SU-DHL-6 (cell line): Measurements from ENCODE around the gene OR2T10.
"Not testable (repeated sequence)": the region's sequence is repeated elsewhere in the genome, so short reads cannot be mapped to it uniquely, and the experiment has no call there.

Experiments
- H2AFZ ChIP-seq: fragments of 200-600 bp; sonication (generic); 2 replicates; pipeline ENCODE4 v1.6.1; 2014; ENCODE audit warnings: low read depth, mild to moderate bottlenecking, moderate library complexity, mixed read lengths, antibody characterized with exemption, low read length; ENCODE audit not compliant: severe bottlenecking
- H3F3A ChIP-seq: fragments of 200-600 bp; shearing (Covaris generic); 2 replicates; pipeline ENCODE4 v1.6.0; 2016; ENCODE audit warnings: antibody characterized with exemption, mild to moderate bottlenecking; ENCODE audit not compliant: insufficient read depth
- H3K27ac ChIP-seq: fragments of 200-600 bp; sonication (generic); 2 replicates; pipeline ENCODE4 v1.5.1; 2016; ENCODE audit warnings: low read depth, mild to moderate bottlenecking, low read length, moderate library complexity, mixed read lengths
- H3K27me3 ChIP-seq: fragments of 200-600 bp; sonication (generic), shearing (Covaris generic); 2 replicates; pipeline ENCODE4 v1.6.0; 2014; ENCODE audit warnings: mild to moderate bottlenecking, low read length
- H3K36me3 ChIP-seq: fragments of 200-600 bp; sonication (generic); 2 replicates; pipeline ENCODE4 v1.6.1; 2014; ENCODE audit warnings: mild to moderate bottlenecking, low read length, mixed read lengths
- H3K4me2 ChIP-seq: fragments of 300-600, 200-600 bp; shearing (Covaris generic), sonication (generic); 2 replicates; pipeline ENCODE4 v1.6.0; 2014; ENCODE audit warnings: low read length, low read depth, mild to moderate bottlenecking; ENCODE audit not compliant: poor library complexity, severe bottlenecking
- H3K4me3 ChIP-seq: fragments of 200-600 bp; sonication (generic); 2 replicates; pipeline ENCODE4 v1.5.1; 2014; ENCODE audit warnings: antibody characterized with exemption, low read length, mild to moderate bottlenecking, mixed read lengths; ENCODE audit not compliant: insufficient read depth, poor library complexity, severe bottlenecking
- H3K79me2 ChIP-seq: fragments of 200-600 bp; sonication (generic); 2 replicates; pipeline ENCODE4 v1.6.1; 2014; ENCODE audit warnings: mild to moderate bottlenecking, low read length, moderate library complexity; ENCODE audit not compliant: insufficient read depth
- H3K9ac ChIP-seq: fragments of 200-600 bp; sonication (generic); 2 replicates; pipeline ENCODE4 v1.7.0; 2014; ENCODE audit warnings: mild to moderate bottlenecking, low read length
- H3K9me2 ChIP-seq: fragments of 200-600 bp; sonication (generic); replicated peaks from 2 replicates; pipeline ENCODE4 v1.6.1; 2014; ENCODE audit warnings: low read length; ENCODE audit not compliant: insufficient read depth
- H3K9me3 ChIP-seq: fragments of 200-600 bp; sonication (generic); 2 replicates; pipeline ENCODE4 v1.6.1; 2014; ENCODE audit warnings: low read length, mixed read lengths; ENCODE audit not compliant: insufficient read depth
- H4K20me1 ChIP-seq: fragments of 200-600 bp; sonication (generic); 2 replicates; pipeline ENCODE4 v1.6.1; 2014; ENCODE audit warnings: low read depth, mild to moderate bottlenecking, antibody characterized with exemption, low read length, moderate library complexity, mixed read lengths
- EZH2phosphoT487 ChIP-seq: fragments of 200-600 bp; sonication (generic), shearing (Covaris generic); conservative IDR thresholded peaks from 2 replicates; pipeline ENCODE4 v1.6.1; 2018; ENCODE audit warnings: mild to moderate bottlenecking, antibody characterized with exemption, low read length, moderate library complexity, mixed read lengths
- TF ChIP-seq, protein P1 (sequence below): fragments of 200-600 bp; sonication (generic); IDR thresholded peaks from one replicate; pipeline ENCODE4 v1.5.1; 2017; ENCODE audit warnings: antibody characterized with exemption, mild to moderate bottlenecking, low read length, moderate library complexity; ENCODE audit not compliant: insufficient read depth, poor library complexity, severe bottlenecking

Gene OR2T10, protein sequence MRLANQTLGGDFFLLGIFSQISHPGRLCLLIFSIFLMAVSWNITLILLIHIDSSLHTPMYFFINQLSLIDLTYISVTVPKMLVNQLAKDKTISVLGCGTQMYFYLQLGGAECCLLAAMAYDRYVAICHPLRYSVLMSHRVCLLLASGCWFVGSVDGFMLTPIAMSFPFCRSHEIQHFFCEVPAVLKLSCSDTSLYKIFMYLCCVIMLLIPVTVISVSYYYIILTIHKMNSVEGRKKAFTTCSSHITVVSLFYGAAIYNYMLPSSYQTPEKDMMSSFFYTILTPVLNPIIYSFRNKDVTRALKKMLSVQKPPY

DNA sequence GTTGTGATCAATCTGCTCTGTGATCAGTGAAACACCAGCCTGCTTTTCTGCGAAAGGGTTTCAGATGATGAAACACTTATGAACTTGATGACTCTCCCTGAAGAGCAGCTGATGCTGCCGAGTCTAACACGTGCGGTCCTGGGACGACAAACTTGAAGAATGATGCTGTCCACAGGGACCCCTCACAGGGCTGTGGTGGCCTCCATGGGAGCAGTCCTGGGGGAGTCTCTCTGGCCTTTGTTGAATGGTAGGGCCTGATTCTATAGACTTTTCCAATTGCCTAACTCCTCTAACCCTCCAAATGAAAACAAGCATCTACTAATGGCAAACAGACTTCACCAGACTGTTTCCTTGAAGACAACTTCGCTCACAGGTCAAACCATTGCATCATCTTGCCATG lies at the start of gene OR2T10:
TSS of gene OR2T10 (minus strand) at position 112 of the 400 bp plus-strand sequence. CDS start 3,932 bp downstream, outside the sequence.
- H3F3A ChIP-seq, result no peaks in the 10 kb centered on the region
- no peak within 1 kb of the TSS for H3K4me3 ChIP-seq
- no peak within 1 kb of the TSS for H3K4me2 ChIP-seq
- TF ChIP-seq, protein P1, sequence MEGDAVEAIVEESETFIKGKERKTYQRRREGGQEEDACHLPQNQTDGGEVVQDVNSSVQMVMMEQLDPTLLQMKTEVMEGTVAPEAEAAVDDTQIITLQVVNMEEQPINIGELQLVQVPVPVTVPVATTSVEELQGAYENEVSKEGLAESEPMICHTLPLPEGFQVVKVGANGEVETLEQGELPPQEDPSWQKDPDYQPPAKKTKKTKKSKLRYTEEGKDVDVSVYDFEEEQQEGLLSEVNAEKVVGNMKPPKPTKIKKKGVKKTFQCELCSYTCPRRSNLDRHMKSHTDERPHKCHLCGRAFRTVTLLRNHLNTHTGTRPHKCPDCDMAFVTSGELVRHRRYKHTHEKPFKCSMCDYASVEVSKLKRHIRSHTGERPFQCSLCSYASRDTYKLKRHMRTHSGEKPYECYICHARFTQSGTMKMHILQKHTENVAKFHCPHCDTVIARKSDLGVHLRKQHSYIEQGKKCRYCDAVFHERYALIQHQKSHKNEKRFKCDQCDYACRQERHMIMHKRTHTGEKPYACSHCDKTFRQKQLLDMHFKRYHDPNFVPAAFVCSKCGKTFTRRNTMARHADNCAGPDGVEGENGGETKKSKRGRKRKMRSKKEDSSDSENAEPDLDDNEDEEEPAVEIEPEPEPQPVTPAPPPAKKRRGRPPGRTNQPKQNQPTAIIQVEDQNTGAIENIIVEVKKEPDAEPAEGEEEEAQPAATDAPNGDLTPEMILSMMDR, result no peak
- no peak for TF ChIP-seq EZH2phosphoT487
- no peak within 1 kb of the TSS for H3K27ac ChIP-seq
- no peaks in the 10 kb centered on the region for H3K79me2 ChIP-seq
- no peak within 1 kb of the TSS for H2AFZ ChIP-seq
- H3K9me2 ChIP-seq, result no peaks in the 10 kb centered on the region
- no peaks in the 10 kb centered on the region for H3K36me3 ChIP-seq
- H3K9ac ChIP-seq, result no peak within 1 kb of the TSS
- H4K20me1 ChIP-seq, result no peaks in the 10 kb centered on the region
- H3K9me3 ChIP-seq, result no peaks in the 10 kb centered on the region
- no peaks in the 10 kb centered on the region for H3K27me3 ChIP-seq

DNA sequence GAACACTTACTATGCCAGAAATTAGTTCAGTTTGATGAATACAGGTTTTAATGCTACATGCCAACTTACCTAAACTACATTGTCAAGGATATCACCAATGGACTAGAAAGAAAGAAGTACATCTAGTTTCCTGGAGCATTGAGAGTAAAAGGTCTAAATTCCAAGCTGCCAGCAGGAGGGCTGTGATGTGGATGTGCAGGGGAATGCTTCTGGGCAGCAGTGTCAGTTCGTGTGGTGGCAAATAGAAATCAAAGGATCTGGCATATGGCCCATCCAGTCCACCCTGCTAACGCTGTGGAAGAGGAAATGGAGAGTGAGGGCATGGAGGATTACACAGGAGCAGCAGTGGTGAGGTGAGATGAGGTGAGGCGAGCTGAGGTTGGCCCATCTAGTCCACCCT lies 47.7 kb upstream of the OR2T10 start, which contains the start of gene OR2T35:
TSS of gene OR2T35 (minus strand) at position 101 of the 400 bp plus-strand sequence. CDS start 6,020 bp downstream, outside the sequence.
- H3K36me3 ChIP-seq, H4K20me1 ChIP-seq, H3K4me3 ChIP-seq, H3K27ac ChIP-seq, H3K9me3 ChIP-seq, H3K9me2 ChIP-seq, H3K4me2 ChIP-seq, H2AFZ ChIP-seq, H3F3A ChIP-seq, H3K9ac ChIP-seq, H3K79me2 ChIP-seq, H3K27me3 ChIP-seq: not testable (repeated sequence)

DNA sequence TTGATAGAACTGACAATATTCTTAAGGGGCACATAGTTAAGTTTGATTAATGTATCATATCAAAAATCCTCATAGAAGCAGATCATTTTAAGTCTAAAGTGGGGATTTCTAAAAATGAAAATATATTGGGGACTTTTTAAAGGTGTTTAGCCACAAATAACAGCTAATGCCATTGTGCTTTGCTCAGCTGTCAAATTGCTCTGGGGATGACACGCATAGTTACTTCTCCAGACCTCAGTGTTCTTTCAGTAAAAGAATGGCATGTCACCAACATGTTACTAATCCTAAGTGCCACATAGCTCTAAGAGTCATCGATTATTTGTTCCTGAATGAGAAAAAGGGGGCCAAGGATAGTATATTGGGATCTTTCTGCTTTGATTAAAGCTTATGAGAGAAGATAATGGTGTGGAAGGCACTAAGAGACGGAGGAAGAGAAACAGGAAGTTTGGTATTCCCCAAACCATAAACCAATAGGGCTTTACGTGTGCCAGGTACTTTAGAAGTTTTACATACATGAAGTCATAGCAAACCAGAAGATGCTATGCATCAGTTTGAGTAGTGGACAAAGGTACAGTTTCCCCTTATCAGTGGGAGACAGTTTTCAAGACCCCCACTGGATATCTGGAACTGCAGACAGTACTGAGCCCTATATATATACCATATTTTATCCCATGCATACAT lies 45.6 kb upstream of the OR2T10 start:
- not testable (repeated sequence) for H4K20me1 ChIP-seq, H3K27ac ChIP-seq, H3K27me3 ChIP-seq, H3K4me2 ChIP-seq, H3K9me2 ChIP-seq, H3K9me3 ChIP-seq, H3K9ac ChIP-seq, H3K36me3 ChIP-seq, H3K4me3 ChIP-seq, H3F3A ChIP-seq, H3K79me2 ChIP-seq, H2AFZ ChIP-seq

DNA sequence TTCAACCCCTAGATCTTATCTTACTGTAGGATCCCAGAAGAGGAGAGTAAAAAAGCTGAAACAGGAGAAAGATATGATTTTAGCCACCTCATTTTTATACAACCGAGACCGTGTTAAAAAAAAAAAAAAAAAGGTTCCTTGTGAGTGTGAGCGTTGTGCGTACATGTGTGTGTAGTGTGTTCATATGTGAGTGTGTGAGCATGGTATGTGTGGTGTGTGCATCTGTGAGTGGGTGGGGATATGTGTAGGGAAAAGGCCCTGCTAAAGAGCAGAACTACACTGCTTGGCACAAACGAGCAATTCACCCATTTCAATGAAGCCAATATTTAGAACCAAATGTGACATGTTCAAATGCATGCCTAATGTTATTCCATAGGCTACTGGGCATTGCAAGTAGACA lies 44.1 kb upstream of the OR2T10 start:
- not testable (repeated sequence) for H3K9me3 ChIP-seq

DNA sequence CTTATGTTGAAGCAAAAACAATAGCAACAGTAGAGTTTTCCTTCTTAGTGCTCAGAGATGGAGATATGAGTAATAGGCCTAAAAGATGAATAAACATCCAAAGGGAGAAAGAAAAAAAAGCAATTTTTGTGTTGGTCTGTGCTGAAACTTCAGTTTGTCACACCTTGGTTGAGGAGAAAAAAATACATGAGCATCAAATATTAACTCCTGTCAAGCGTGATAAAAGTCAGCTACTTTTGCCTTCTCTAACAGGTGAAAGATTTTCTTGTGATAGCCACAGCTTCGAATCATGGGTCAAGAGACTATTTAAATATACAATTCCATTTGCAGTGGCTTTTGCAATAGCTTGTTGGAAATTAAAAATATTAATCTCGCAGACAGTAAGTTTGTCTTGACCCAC lies 43.4 kb upstream of the OR2T10 start:
- H3K9me3 ChIP-seq, H4K20me1 ChIP-seq, H3K9me2 ChIP-seq, H3K27me3 ChIP-seq, H3F3A ChIP-seq, H3K9ac ChIP-seq, H3K79me2 ChIP-seq, H3K4me3 ChIP-seq, H3K36me3 ChIP-seq, H3K4me2 ChIP-seq, H3K27ac ChIP-seq, H2AFZ ChIP-seq: not testable (repeated sequence)

More for the DNA sequence above, 44.1 kb upstream of the OR2T10 start:
- H3K4me3 ChIP-seq, H3K36me3 ChIP-seq, H3K9ac ChIP-seq, H3K27ac ChIP-seq, H2AFZ ChIP-seq, H3F3A ChIP-seq, H4K20me1 ChIP-seq, H3K79me2 ChIP-seq, H3K27me3 ChIP-seq, H3K9me2 ChIP-seq, H3K4me2 ChIP-seq: not testable (repeated sequence)

DNA sequence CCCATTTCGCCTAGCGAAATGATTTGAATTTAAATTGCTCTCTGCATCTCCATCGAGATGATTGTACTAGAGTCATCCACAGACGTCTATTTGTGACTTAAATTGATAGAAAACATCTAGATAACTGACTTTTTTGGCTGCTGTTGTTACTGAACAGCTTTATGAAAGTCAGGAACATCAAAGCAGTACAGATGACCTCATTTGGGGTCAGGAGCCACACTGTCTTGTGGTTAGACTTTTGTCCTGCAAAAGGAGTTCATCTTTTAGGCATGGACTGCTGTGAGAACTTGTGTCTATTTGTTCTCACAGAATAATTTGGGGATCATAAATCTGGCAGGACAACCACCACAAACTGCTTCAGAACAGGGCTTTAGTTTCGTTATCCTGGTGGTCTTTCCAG lies 42.2 kb upstream of the OR2T10 start:
- H3K9me3 ChIP-seq, H3K9me2 ChIP-seq, H3K9ac ChIP-seq: not testable (repeated sequence)

DNA sequence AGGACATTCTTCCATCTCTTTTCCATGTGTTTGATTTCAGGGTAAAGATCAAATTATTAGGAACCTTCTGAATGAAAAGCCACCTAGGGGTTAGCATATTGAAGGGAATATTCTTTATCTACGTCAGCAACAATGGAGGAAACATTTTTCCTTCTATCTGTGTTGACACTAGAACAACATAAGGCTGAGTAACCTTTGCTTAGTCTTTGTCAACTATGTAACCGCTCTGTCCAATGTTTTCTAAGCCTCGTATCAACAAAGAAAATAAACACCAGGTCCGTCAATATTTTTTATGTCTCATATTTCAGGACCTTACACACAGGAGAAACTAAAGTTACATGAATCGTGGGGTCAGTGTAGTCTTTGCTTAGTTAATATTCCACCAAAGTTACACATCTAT lies 39.1 kb upstream of the OR2T10 start:
- H3K9me2 ChIP-seq, H3K9ac ChIP-seq, H3F3A ChIP-seq, H2AFZ ChIP-seq, H3K4me2 ChIP-seq, H3K27ac ChIP-seq, H3K79me2 ChIP-seq, H3K4me3 ChIP-seq, H3K27me3 ChIP-seq, H3K36me3 ChIP-seq, H4K20me1 ChIP-seq, H3K9me3 ChIP-seq: not testable (repeated sequence)

More for the DNA sequence above, 42.2 kb upstream of the OR2T10 start:
- H3K79me2 ChIP-seq, H3K4me2 ChIP-seq, H3K4me3 ChIP-seq, H4K20me1 ChIP-seq, H2AFZ ChIP-seq, H3K27me3 ChIP-seq, H3F3A ChIP-seq, H3K27ac ChIP-seq, H3K36me3 ChIP-seq: not testable (repeated sequence)
